CD8-positive, alpha-beta memory T cell (primary cell): ENCODE measurements around the gene SHLD1. TPM values are rescaled to one million over a fixed set of nuclear protein-coding genes. Genes with fewer than 3 reads are reported as not detected.

ENCODE experiments used
- CTCF ChIA-PET: fragments of 350-600 bp; sonication (Branson Sonifier 250); formaldehyde crosslinking; loops from one replicate; lab custom pipeline; 2021; ENCODE audit warnings: antibody characterized with exemption; lab: Charles Lee
- POLR2A ChIA-PET: fragments of 350-600 bp; sonication (Branson Sonifier 250); formaldehyde crosslinking; loops from one replicate; lab custom pipeline; 2021; ENCODE audit warnings: antibody characterized with exemption; lab: Charles Lee
- DNase-seq, 5 donors: peaks; one replicate each; pipeline versions ENCODE4 v3.0.0 to v3.0.0-alpha.2; 2020 to 2022; ENCODE audit warnings: mixed read lengths in 1 of 5
- H3K27ac ChIP-seq: one replicate; pipeline ENCODE4 v1.7.0; 2013; ENCODE audit warnings: low read depth, mild to moderate bottlenecking, low read length, moderate library complexity
- H3K27me3 ChIP-seq: 2 replicates; pipeline ENCODE4 v1.7.0; 2013; ENCODE audit warnings: low read length, mild to moderate bottlenecking; ENCODE audit not compliant: insufficient read depth, poor library complexity, severe bottlenecking
- H3K36me3 ChIP-seq: 2 replicates; pipeline ENCODE4 v1.7.0; 2013; ENCODE audit warnings: mild to moderate bottlenecking, low read length, moderate library complexity; ENCODE audit not compliant: insufficient read depth
- H3K4me1 ChIP-seq: 2 replicates; pipeline ENCODE4 v1.7.0; 2013; ENCODE audit warnings: mild to moderate bottlenecking, low read length, moderate library complexity; ENCODE audit not compliant: insufficient read depth
- H3K4me3 ChIP-seq: 2 replicates; pipeline ENCODE4 v1.7.0; 2013; ENCODE audit warnings: mild to moderate bottlenecking, low read length
- H3K9me3 ChIP-seq: 2 replicates; pipeline ENCODE4 v1.7.0; 2013; ENCODE audit warnings: mild to moderate bottlenecking, low read length
- H3K27ac Mint-ChIP-seq, 8 donors: one replicate each; pipeline ENCODE4 v1.8.0; 2020 to 2021; ENCODE audit warnings: mixed read lengths in 8 of 8, mild to moderate bottlenecking in 6 of 8, inconsistent platforms in 3 of 8, moderate library complexity in 3 of 8
- H3K27me3 Mint-ChIP-seq, 2 donors: one replicate each; pipeline ENCODE4 v1.8.0; 2020 to 2021; ENCODE audit warnings: mixed read lengths in 2 of 2, mild to moderate bottlenecking in 1 of 2, moderate library complexity in 1 of 2
- H3K36me3 Mint-ChIP-seq, 3 donors: one replicate each; pipeline ENCODE4 v1.8.0; 2020 to 2021; ENCODE audit warnings: mixed read lengths in 3 of 3, inconsistent platforms in 1 of 3, mild to moderate bottlenecking in 1 of 3
- H3K4me1 Mint-ChIP-seq, 3 donors: one replicate each; pipeline ENCODE4 v1.8.0; 2020 to 2021; ENCODE audit warnings: mixed read lengths in 3 of 3, inconsistent platforms in 1 of 3, mild to moderate bottlenecking in 1 of 3
- H3K4me3 Mint-ChIP-seq, 7 donors: one replicate each; pipeline ENCODE4 v1.8.0; 2020 to 2021; ENCODE audit warnings: mixed read lengths in 7 of 7, mild to moderate bottlenecking in 6 of 7, moderate library complexity in 4 of 7, inconsistent platforms in 2 of 7
- H3K9me3 Mint-ChIP-seq, 5 donors: one replicate each; pipeline ENCODE4 v1.8.0; 2020 to 2022; ENCODE audit warnings: mixed read lengths in 5 of 5, mild to moderate bottlenecking in 3 of 5, moderate library complexity in 2 of 5, inconsistent platforms in 1 of 5
- polyA plus RNA-seq: library from polyadenylated mRNA; unstranded; fragments of 300-500 nt; fragmentation: Illumina TruSeq; gene quantifications from one replicate; pipeline ENCODE4 v1.2.3, GENCODE V29; 2021
- total RNA-seq, 2 experiments: library from RNA; stranded (reverse); gene quantifications; one replicate each; pipeline ENCODE4 v1.2.3, GENCODE V29; 2021

Gene SHLD1
- total and polyA plus RNA-seq, 3 experiments from 2014 or later = 7.7 to 18.8 (median 9.1) TPM

DNA sequence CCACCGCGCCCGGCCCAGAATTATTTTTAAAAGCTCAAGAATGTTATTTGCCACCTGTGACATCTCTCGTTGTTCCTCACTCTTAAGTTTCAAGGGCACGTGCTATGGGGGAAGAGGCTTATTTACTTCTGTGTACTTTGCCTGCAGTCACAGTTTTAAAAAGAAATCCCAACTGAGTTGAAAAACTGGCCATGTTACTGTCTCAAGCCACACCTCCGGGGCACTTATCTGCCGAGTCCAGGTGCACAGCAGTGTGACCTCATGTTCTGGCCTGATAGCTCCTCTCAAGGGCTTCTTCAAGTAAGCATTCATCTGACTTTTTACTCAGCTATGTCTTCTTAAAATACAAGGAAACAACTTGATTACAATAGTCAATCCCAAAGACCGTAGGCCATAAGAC, 34.5 kb downstream of the SHLD1 start:
- peak overlapping the region in 4 of 8 donors; percentile 36 to 76 (median 67) for H3K27ac Mint-ChIP-seq

GRCh38 chr20:5785146-5785545, 34.9 kb downstream of the SHLD1 start:
- Mint-ChIP-seq H3K27me3 (no peaks in the 10 kb centered on the region), H3K9me3 (no peaks in the 10 kb centered on the region), H3K4me1 (peaks cover 2 to 27% (median 11%) of the 10 kb centered on the region in 3 donors), H3K27ac (peak overlapping the region in 4 of 8 donors; percentile 36 to 76 (median 63)), H3K4me3 (no peak overlapping the region), H3K36me3 (peaks cover 7 to 50% (median 14%) of the 10 kb centered on the region in 3 donors)
- no peaks in the 10 kb centered on the region for H3K4me1 ChIP-seq
- no peaks in the 10 kb centered on the region for H3K27me3 ChIP-seq
- H3K27ac ChIP-seq = peak overlapping the region; percentile 40
- no peak overlapping the region for H3K4me3 ChIP-seq
- CTCF ChIA-PET = interaction anchor here (1.2 to 2.3 kb wide), 3 partner anchors 28 to 256 kb away, joined by 3 to 10 read pairs (median 4); no protein-coding TSS in a partner anchor
- no peaks in the 10 kb centered on the region for H3K9me3 ChIP-seq
- no peak for DNase-seq
- no peaks in the 10 kb centered on the region for H3K36me3 ChIP-seq
- POLR2A ChIA-PET = interaction anchor here (0.7 kb wide), 1 partner anchor 123 kb away, joined by 7 read pairs; no protein-coding TSS in a partner anchor

More for the DNA sequence above, 34.5 kb downstream of the SHLD1 start:
- H3K4me3 Mint-ChIP-seq = no peak overlapping the region
- H3K27me3 ChIP-seq = no peaks in the 10 kb centered on the region
- CTCF ChIA-PET = interaction anchor here (2.2 to 2.3 kb wide), 2 partner anchors 253 to 255 kb away, joined by 4 to 10 read pairs; no protein-coding TSS in a partner anchor
- no peaks in the 10 kb centered on the region for H3K27me3 Mint-ChIP-seq
- H3K4me1 Mint-ChIP-seq = peaks cover 2 to 27% (median 11%) of the 10 kb centered on the region in 3 donors
- H3K4me3 ChIP-seq = no peak overlapping the region
- no peaks in the 10 kb centered on the region for H3K9me3 Mint-ChIP-seq
- H3K36me3 Mint-ChIP-seq = peaks cover 7 to 49% (median 14%) of the 10 kb centered on the region in 3 donors
- H3K4me1 ChIP-seq = no peaks in the 10 kb centered on the region
- H3K27ac ChIP-seq = peak overlapping the region; percentile 40
- no peaks in the 10 kb centered on the region for H3K9me3 ChIP-seq
- H3K36me3 ChIP-seq = no peaks in the 10 kb centered on the region
- no peak for DNase-seq
- POLR2A ChIA-PET = no interaction called here

GRCh38 chr20:5786930-5787795, 37.0 kb downstream of the SHLD1 start:
- Mint-ChIP-seq H3K4me1 (peaks cover 2 to 19% (median 13%) of the 10 kb centered on the region in 3 donors), H3K4me3 (no peak overlapping the region), H3K9me3 (no peaks in the 10 kb centered on the region), H3K27ac (peak overlapping the region; percentile 11 to 92 (median 62)), H3K27me3 (no peaks in the 10 kb centered on the region), H3K36me3 (peaks cover 4 to 39% (median 12%) of the 10 kb centered on the region in 3 donors)
- ChIA-PET CTCF (interaction anchor here (0.9 to 4.1 kb wide), 20 partner anchors 8 to 258 kb away, joined by 3 to 63 read pairs (median 6); no protein-coding TSS in a partner anchor), POLR2A (no interaction called here)
- H3K9me3 ChIP-seq = no peaks in the 10 kb centered on the region
- no peaks in the 10 kb centered on the region for H3K27me3 ChIP-seq
- no peak overlapping the region for H3K27ac ChIP-seq
- H3K4me1 ChIP-seq = no peaks in the 10 kb centered on the region
- no peak for DNase-seq
- H3K36me3 ChIP-seq = no peaks in the 10 kb centered on the region
- H3K4me3 ChIP-seq = no peak overlapping the region

DNA sequence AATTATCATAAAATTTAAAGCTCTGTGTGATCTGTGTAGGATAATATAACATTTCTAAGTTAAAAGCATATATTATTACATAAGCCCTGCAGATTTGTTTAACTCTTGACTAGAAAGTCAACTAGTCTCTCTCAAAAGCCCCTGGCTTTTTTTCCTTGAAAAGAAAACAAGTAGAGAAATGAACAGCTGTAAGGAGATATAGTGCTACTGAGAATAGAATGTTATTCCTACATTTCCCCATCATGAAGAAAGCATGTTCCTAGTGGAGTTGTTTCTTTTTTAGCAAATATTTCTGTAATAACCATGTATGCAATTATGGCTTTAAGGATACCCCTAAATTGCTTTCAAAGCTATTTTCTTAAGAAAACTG, 37.6 kb downstream of the SHLD1 start:
- Mint-ChIP-seq H3K4me1 (peaks cover 2 to 18% (median 14%) of the 10 kb centered on the region in 3 donors), H3K27ac (peak overlapping the region in 3 of 8 donors; percentile 39 to 87 (median 68)), H3K36me3 (peaks cover 4 to 37% (median 12%) of the 10 kb centered on the region in 3 donors), H3K9me3 (no peaks in the 10 kb centered on the region), H3K27me3 (no peaks in the 10 kb centered on the region), H3K4me3 (no peak overlapping the region)
- Histone ChIP-seq H3K36me3 (no peaks in the 10 kb centered on the region), H3K4me1 (no peaks in the 10 kb centered on the region), H3K4me3 (no peak overlapping the region), H3K9me3 (no peaks in the 10 kb centered on the region), H3K27me3 (no peaks in the 10 kb centered on the region), H3K27ac (no peak overlapping the region)
- DNase-seq = no peak
- POLR2A ChIA-PET = interaction anchor here (1.0 kb wide), 1 partner anchor 258 kb away, joined by 3 read pairs; no protein-coding TSS in a partner anchor
- CTCF ChIA-PET = interaction anchor here (0.6 to 4.1 kb wide), 29 partner anchors 9 to 259 kb away, joined by 3 to 63 read pairs (median 5); no protein-coding TSS in a partner anchor

DNA sequence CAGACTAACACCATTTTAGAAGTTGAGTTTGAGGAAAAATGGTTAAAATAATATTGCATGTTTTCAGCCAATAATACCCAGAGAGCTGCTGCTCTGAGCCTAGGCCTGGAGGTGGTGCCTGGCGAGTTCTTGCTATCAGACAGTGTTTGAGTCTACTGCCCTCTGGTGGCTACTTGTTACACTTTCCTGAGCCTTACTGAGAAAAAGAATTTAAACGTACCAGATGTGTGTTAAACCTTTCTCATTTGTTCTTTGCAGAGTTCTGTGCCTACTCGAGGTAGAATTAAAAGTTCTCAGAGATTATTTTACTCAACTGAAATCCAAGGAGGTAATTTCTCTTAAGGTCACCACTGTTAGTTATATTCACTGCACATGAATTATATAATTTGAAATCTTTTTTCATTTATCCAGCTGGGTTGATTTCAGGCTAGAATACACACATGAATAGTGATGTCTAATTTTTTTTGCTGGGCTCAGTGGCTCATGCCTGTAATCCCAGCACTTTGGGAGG, 38.2 kb downstream of the SHLD1 start:
- peak overlapping the region in 4 of 8 donors; percentile 39 to 87 (median 45) for H3K27ac Mint-ChIP-seq

GRCh38 chr20:5789827-5790226, 39.6 kb downstream of the SHLD1 start:
- Mint-ChIP-seq H3K4me1 (peaks cover 2 to 18% (median 14%) of the 10 kb centered on the region in 3 donors), H3K9me3 (no peaks in the 10 kb centered on the region), H3K4me3 (no peak overlapping the region), H3K27me3 (no peaks in the 10 kb centered on the region), H3K27ac (no peak overlapping the region), H3K36me3 (peaks cover 4 to 36% (median 9%) of the 10 kb centered on the region in 3 donors)
- DNase-seq = no peak
- POLR2A ChIA-PET = no interaction called here
- Histone ChIP-seq H3K4me1 (no peaks in the 10 kb centered on the region), H3K9me3 (no peaks in the 10 kb centered on the region), H3K27me3 (no peaks in the 10 kb centered on the region), H3K4me3 (no peak overlapping the region), H3K27ac (no peak overlapping the region), H3K36me3 (peaks cover 6% of the 10 kb centered on the region)
- CTCF ChIA-PET = interaction anchor here (1.9 to 4.1 kb wide), 3 partner anchors 208 to 261 kb away, joined by 10 to 63 read pairs (median 43); no protein-coding TSS in a partner anchor

More for the DNA sequence above, 38.2 kb downstream of the SHLD1 start:
- H3K27ac ChIP-seq = no peak overlapping the region
- no peaks in the 10 kb centered on the region for H3K4me1 ChIP-seq
- Mint-ChIP-seq H3K27me3 (no peaks in the 10 kb centered on the region), H3K9me3 (no peaks in the 10 kb centered on the region), H3K4me3 (no peak overlapping the region), H3K4me1 (peaks cover 2 to 18% (median 14%) of the 10 kb centered on the region in 3 donors), H3K36me3 (peaks cover 4 to 35% (median 8%) of the 10 kb centered on the region in 3 donors)
- peak; percentile 57 to 84 (median 74) for DNase-seq
- ChIA-PET CTCF (interaction anchor here (0.6 to 4.1 kb wide), 30 partner anchors 8 to 259 kb away, joined by 3 to 63 read pairs (median 4); no protein-coding TSS in a partner anchor), POLR2A (interaction anchor here (1.0 kb wide), 1 partner anchor 259 kb away, joined by 3 read pairs; no protein-coding TSS in a partner anchor)
- H3K4me3 ChIP-seq = no peak overlapping the region
- H3K9me3 ChIP-seq = no peaks in the 10 kb centered on the region
- H3K27me3 ChIP-seq = no peaks in the 10 kb centered on the region
- no peaks in the 10 kb centered on the region for H3K36me3 ChIP-seq

DNA sequence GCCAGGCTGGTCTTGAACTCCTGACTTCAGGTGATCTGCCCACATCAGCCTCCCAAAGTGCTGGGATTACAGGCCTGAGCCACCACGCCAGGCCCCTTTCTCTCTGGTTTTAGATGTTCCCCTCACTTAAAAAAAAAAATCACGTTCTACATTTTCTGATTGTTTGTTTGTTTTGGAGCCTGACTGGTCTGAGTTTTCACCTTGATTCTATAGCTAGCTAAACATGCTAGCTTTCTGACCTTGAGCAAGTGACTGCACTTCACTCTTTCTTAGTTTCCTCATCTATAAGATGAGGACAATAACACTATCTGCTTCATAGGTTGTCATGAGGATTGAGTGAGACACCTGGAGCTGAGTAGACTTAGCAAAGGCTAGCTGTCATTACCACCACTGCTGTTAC, 43.7 kb downstream of the SHLD1 start:
- Mint-ChIP-seq H3K36me3 (peaks cover 0 to 19% (median 3%) of the 10 kb centered on the region in 3 donors), H3K4me1 (peaks cover 2 to 18% (median 4%) of the 10 kb centered on the region in 3 donors), H3K4me3 (no peak overlapping the region), H3K27me3 (no peaks in the 10 kb centered on the region), H3K27ac (peak overlapping the region in 1 of 8 donors; percentile 60), H3K9me3 (no peaks in the 10 kb centered on the region)
- H3K27ac ChIP-seq = no peak overlapping the region
- H3K9me3 ChIP-seq = no peaks in the 10 kb centered on the region
- no peak for DNase-seq
- H3K36me3 ChIP-seq = peaks cover 6% of the 10 kb centered on the region
- ChIA-PET POLR2A (no interaction called here), CTCF (interaction anchor here (0.7 kb wide), 1 partner anchor 42 kb away, joined by 3 read pairs; no protein-coding TSS in a partner anchor)
- H3K27me3 ChIP-seq = no peaks in the 10 kb centered on the region
- H3K4me1 ChIP-seq = no peaks in the 10 kb centered on the region
- no peak overlapping the region for H3K4me3 ChIP-seq
